Activated T-cell treated with anti-CD3 and anti-CD28 coated beads for 24 hours (primary cell): ENCODE measurements around the gene SDR9C7.

Source experiments
- DNase-seq: peaks from one replicate; pipeline ENCODE4 v3.0.0-alpha.2; 2020; ENCODE audit warnings: low read depth

The SDR9C7 gene

DNA sequence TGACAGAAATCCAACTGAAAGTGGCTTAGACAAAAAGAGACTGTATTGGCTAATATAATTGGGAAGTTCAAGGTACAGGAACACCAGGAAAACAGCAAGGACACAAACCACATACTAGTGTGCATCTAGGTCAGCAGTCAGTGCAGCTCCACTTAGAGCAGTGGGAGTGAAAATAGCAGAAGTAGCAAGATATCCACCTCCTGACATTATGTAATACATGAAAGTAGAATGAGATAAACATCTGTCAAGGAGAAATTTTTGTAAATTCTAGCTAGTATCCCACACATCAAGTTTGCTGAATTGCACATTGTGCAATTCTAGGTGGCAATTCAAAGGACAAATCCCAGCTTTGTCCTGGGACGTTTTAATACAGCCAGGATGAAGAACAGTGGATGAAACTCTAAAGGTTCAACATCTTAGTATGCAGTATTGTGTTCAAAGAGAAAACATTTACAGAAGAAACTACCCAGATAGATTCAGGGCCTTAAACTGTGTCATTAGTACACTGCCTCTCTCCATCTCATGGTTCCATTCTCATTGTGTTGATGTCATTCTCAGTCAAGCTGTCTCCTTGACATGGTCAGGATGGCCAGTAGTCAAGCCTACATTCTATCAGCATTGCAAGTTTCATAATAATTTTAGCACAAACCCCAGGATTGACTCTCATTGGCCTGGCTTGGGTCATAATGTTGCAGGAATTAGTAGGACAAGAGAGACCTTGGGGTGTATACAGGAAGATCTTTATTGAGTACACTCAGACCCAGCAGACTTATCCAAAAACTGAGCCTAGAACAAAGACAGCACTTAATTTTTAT is 56.8 kb downstream of the SDR9C7 start:
- no peak for DNase-seq

DNA sequence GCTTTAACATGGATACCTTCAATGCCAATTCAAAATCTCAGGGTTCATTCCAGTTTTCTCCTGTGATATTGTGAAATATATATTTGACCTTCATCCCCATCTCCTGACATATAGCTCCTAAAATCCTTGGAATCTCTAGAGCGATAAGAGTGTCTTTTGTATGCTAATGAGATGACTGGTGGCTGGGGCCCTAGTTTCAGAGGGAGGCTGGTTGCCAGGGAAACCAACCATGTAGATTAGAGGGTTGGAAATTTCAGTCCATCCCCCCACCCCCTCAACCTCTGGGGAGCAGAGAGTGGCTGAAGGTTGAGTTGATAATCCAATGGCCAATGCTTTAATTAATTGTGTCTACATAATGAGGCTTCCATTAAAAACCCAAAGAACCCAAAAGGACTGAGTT is 59.4 kb downstream of the SDR9C7 start:
- DNase-seq: no peak

DNA sequence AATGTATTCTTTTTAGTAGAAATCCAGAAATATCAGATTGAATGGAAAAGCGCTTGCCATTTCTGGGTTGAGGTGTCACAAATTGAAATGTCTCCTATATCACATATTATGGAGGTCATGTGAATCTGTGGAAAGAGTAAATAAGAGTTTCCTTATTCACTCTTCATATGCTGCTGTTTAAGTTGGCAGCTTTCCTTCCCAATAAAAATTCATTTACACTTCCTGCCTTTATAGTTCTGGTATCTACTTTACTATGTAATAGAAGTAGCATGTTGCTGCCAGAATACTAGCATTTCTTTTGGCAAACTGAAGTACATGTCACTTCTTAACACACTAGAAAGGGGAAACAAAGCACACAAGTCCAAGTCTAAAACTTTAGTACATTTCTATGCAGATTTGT is 60.8 kb downstream of the SDR9C7 start:
- DNase-seq: no peak
